SK-N-SH treated with all-trans-retinoic acid at 6 μM for 48 hours (cell line): ENCODE measurements around the gene ARMC2.
"Not testable (repeated sequence)": the region's sequence is repeated elsewhere in the genome, so short reads cannot be mapped to it uniquely, and the experiment has no call there.

ENCODE experiments used
- ATAC-seq: fragments of 200-7000 bp; cut with Tn5 transposase; 3 replicates; pipeline ENCODE4 v1.9.1; 2020; ENCODE audit warnings: mild to moderate bottlenecking, moderate library complexity
- ARNTL ChIP-seq: fragments of 450-650 bp; formaldehyde crosslinking; IDR thresholded peaks from 2 replicates; pipeline ENCODE4 v1.5.0; 2020; ENCODE audit warnings: low read depth, mild to moderate bottlenecking, moderate library complexity, borderline replicate concordance
- BACH2 ChIP-seq: fragments of 250-450 bp; sonication (Bioruptor Pico); IDR thresholded peaks from 2 replicates; pipeline ENCODE4 v1.9.0; 2021; ENCODE audit warnings: mild to moderate bottlenecking, borderline replicate concordance
- CREB5 ChIP-seq: fragments of 250-450 bp; sonication (Bioruptor Pico); IDR thresholded peaks from 2 replicates; pipeline ENCODE4 v1.5.1; 2020; ENCODE audit warnings: low read depth, mild to moderate bottlenecking, moderate library complexity
- CSDC2 ChIP-seq: fragments of 250-450 bp; sonication (Bioruptor Pico); IDR thresholded peaks from 2 replicates; pipeline ENCODE4 v1.5.0; 2020; ENCODE audit warnings: mild to moderate bottlenecking, moderate library complexity
- CSRNP3 ChIP-seq: fragments of 250-450 bp; sonication (Bioruptor Pico); IDR thresholded peaks from 2 replicates; pipeline ENCODE4 v1.5.1; 2021; ENCODE audit warnings: mild to moderate bottlenecking, moderate library complexity
- ESRRG ChIP-seq: fragments of 250-450 bp; sonication (Bioruptor Pico); IDR thresholded peaks from 2 replicates; pipeline ENCODE4 v1.6.1; 2021; ENCODE audit warnings: mild to moderate bottlenecking
- GLIS3 ChIP-seq: fragments of 250-450 bp; sonication (Bioruptor Pico); IDR thresholded peaks from 2 replicates; pipeline ENCODE4 v1.5.0; 2020; ENCODE audit warnings: mild to moderate bottlenecking, moderate library complexity
- ISL1 ChIP-seq: fragments of 250-450 bp; sonication (Bioruptor Pico); IDR thresholded peaks from 2 replicates; pipeline ENCODE4 v2.1.2; 2022; ENCODE audit warnings: mild to moderate bottlenecking, moderate library complexity
- OSR1 ChIP-seq: fragments of 250-450 bp; sonication (Bioruptor Pico); IDR thresholded peaks from 2 replicates; pipeline ENCODE4 v1.8.0; 2022; ENCODE audit warnings: moderate library complexity, mild to moderate bottlenecking, inconsistent platforms
- PATZ1 ChIP-seq: fragments of 250-450 bp; sonication (Bioruptor Pico); IDR thresholded peaks from 2 replicates; pipeline ENCODE4 v1.8.0; 2020; ENCODE audit warnings: mild to moderate bottlenecking, moderate library complexity, borderline replicate concordance
- POU6F1 ChIP-seq: fragments of 250-450 bp; sonication (Bioruptor Pico); IDR thresholded peaks from 2 replicates; pipeline ENCODE4 v1.8.0; 2021; ENCODE audit warnings: low read depth, mild to moderate bottlenecking, moderate library complexity, borderline replicate concordance
- PPARA ChIP-seq: fragments of 250-450 bp; sonication (Bioruptor Pico); IDR thresholded peaks from 2 replicates; pipeline ENCODE4 v1.5.0; 2020; ENCODE audit warnings: mild to moderate bottlenecking, borderline replicate concordance
- RARB ChIP-seq: fragments of 250-450 bp; sonication (Bioruptor Pico); IDR thresholded peaks from 2 replicates; pipeline ENCODE4 v1.8.0; 2021; ENCODE audit warnings: mild to moderate bottlenecking, moderate library complexity
- SNAI2 ChIP-seq: fragments of 250-450 bp; sonication (Bioruptor Pico); IDR thresholded peaks from 2 replicates; pipeline ENCODE4 v1.5.0; 2020; ENCODE audit warnings: mild to moderate bottlenecking, moderate library complexity
- TOX ChIP-seq: fragments of 250-450 bp; sonication (Bioruptor Pico); IDR thresholded peaks from 2 replicates; pipeline ENCODE4 v1.8.0; 2021; ENCODE audit warnings: mild to moderate bottlenecking, moderate library complexity, borderline replicate concordance
- ZC3H10 ChIP-seq: fragments of 250-450 bp; sonication (Bioruptor Pico); IDR thresholded peaks from 2 replicates; pipeline ENCODE4 v1.5.1; 2021; ENCODE audit warnings: mild to moderate bottlenecking, moderate library complexity
- ZFP3 ChIP-seq: fragments of 250-450 bp; sonication (Bioruptor Pico); IDR thresholded peaks from 2 replicates; pipeline ENCODE4 v1.5.0; 2020; ENCODE audit warnings: mild to moderate bottlenecking, moderate library complexity
- ZFP30 ChIP-seq: fragments of 450-650 bp; formaldehyde crosslinking; IDR thresholded peaks from 2 replicates; pipeline ENCODE4 v1.5.0; 2022; ENCODE audit warnings: mild to moderate bottlenecking, moderate library complexity
- ZNF565 ChIP-seq: fragments of 450-650 bp; formaldehyde crosslinking; conservative IDR thresholded peaks from 2 replicates; pipeline ENCODE4 v1.5.0; 2020; ENCODE audit warnings: low read depth, mild to moderate bottlenecking, moderate library complexity
- ZNF70 ChIP-seq: fragments of 450-650 bp; formaldehyde crosslinking; IDR thresholded peaks from 2 replicates; pipeline ENCODE4 v1.5.0; 2020; ENCODE audit warnings: mild to moderate bottlenecking, moderate library complexity
- ZNF8 ChIP-seq: fragments of 450-650 bp; formaldehyde crosslinking; IDR thresholded peaks from 2 replicates; pipeline ENCODE4 v1.5.0; 2020; ENCODE audit warnings: mild to moderate bottlenecking, moderate library complexity

The ARMC2 gene

GRCh38 chr6:108809211-108809610 is 39.0 kb upstream of the ARMC2 start (continued):
- TF ChIP-seq CSRNP3 (CRISPR knock-in tag), result no peak
- TF ChIP-seq ZFP30 (CRISPR knock-in tag), result no peak

- ATAC-seq, result no peak
Measured at GRCh38 chr6:108810057-108810643, 38.1 kb upstream of the ARMC2 start.

GRCh38 chr6:108811490-108811889 is 36.7 kb upstream of the ARMC2 start:
- TF ChIP-seq ISL1 (no peak), SNAI2 (CRISPR knock-in tag) (no peak), POU6F1 (no peak), ZFP30 (CRISPR knock-in tag) (no peak), ZNF565 (CRISPR knock-in tag) (no peak), OSR1 (no peak), GLIS3 (CRISPR knock-in tag) (no peak)
- ATAC-seq, result no peak

More at GRCh38 chr6:108810057-108810643, 38.1 kb upstream of the ARMC2 start:
- no peak for TF ChIP-seq ARNTL (CRISPR knock-in tag)
- no peak for TF ChIP-seq GLIS3 (CRISPR knock-in tag)
- TF ChIP-seq TOX, result no peak
- TF ChIP-seq ZNF565 (CRISPR knock-in tag), result no peak
- TF ChIP-seq ZFP3, result no peak
- TF ChIP-seq ZNF70, result no peak
- TF ChIP-seq OSR1, result no peak
- TF ChIP-seq, all 23 proteins: peak for 0

- not testable (repeated sequence) for ATAC-seq
Measured at GRCh38 chr6:108813218-108813617, 35.0 kb upstream of the ARMC2 start.

GRCh38 chr6:108817276-108817675 is 30.9 kb upstream of the ARMC2 start:
- ATAC-seq, result not testable (repeated sequence)

GRCh38 chr6:108820006-108820405 is 28.2 kb upstream of the ARMC2 start:
- no peak for TF ChIP-seq POU6F1
- no peak for TF ChIP-seq RARB (CRISPR knock-in tag)
- TF ChIP-seq ZNF565 (CRISPR knock-in tag), result no peak
- TF ChIP-seq CSRNP3 (CRISPR knock-in tag), result no peak
- no peak for TF ChIP-seq ZC3H10 (CRISPR knock-in tag)
- TF ChIP-seq PPARA (CRISPR knock-in tag), result no peak
- TF ChIP-seq BACH2, result no peak
- no peak for TF ChIP-seq TOX
- TF ChIP-seq SNAI2 (CRISPR knock-in tag), result no peak
- no peak for TF ChIP-seq CREB5 (CRISPR knock-in tag)
- TF ChIP-seq ARNTL (CRISPR knock-in tag), result no peak
- no peak for TF ChIP-seq ESRRG (CRISPR knock-in tag)
- TF ChIP-seq GLIS3 (CRISPR knock-in tag), result no peak
- TF ChIP-seq ZNF8, result no peak
- no peak for TF ChIP-seq ZFP30 (CRISPR knock-in tag)
- TF ChIP-seq PATZ1 (CRISPR knock-in tag), result no peak
- no peak for TF ChIP-seq ZNF70
- no peak for TF ChIP-seq CSDC2 (CRISPR knock-in tag)

More at GRCh38 chr6:108820006-108820405, 28.2 kb upstream of the ARMC2 start:
- no peak for ATAC-seq
